Omental fat pad (tissue), 4 donors: ENCODE measurements around the gene RELT. TPM values are rescaled to one million over a fixed set of nuclear protein-coding genes. Genes with fewer than 3 reads are reported as not detected.

Experiments used
- ATAC-seq: fragments of 150-250 bp; one replicate; pipeline ENCODE4 v1.9.1; 2016; ENCODE audit warnings: mild to moderate bottlenecking, moderate library complexity; ENCODE audit not compliant: low FRiP score
- DNase-seq: peaks from one replicate; pipeline ENCODE4 v3.0.0-alpha.2; 2019; ENCODE audit warnings: low spot score
- CTCF ChIP-seq, 3 donors: fragments of 450-650 bp; IDR thresholded peaks; one replicate each; pipeline ENCODE4 v1.5.1; 2016 to 2017; ENCODE audit warnings: antibody characterized with exemption in 3 of 3, mild to moderate bottlenecking in 3 of 3, moderate library complexity in 2 of 3
- total RNA-seq, 4 donors: library from RNA; depleted of rRNA; stranded (reverse); fragments of >200 nt; gene quantifications; one replicate each; pipeline ENCODE4 v1.1.0, GENCODE V29; 2016

Gene RELT
- total RNA-seq, 4 donors from 2014 or later = 5.0 to 21.6 (median 9.0) TPM

- TF ChIP-seq CTCF (IDR thresholded peaks at IDR 0.05) = no peak
- ATAC-seq = no peak
- DNase-seq = no peak
These were observed 22.5 kb downstream of the RELT start for GRCh38 chr11:73398721-73399120.

DNA sequence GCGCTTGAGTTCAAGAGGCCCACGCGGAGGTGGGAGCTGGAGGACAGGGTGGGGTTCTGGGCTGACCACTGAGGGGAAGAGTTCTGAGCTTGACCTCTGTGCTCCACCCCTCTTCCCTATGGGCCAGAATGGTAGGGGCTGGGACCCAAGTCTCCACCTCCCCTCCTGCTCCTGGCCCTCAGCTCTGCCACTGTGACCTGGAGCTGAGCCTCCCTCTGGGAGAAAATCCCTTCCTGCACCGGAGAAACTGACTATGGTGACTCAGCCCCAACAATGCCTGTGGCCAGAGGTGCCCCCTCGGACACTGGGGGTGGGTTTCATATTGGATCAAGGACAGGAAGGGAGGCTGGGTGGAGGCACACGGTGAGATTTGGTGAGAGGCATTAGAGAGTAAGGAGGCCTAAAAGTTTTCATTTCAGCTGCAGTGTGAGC is 23.0 kb downstream of the RELT start:
- ATAC-seq (no peak), DNase-seq (no peak)
- no peak for TF ChIP-seq CTCF (IDR thresholded peaks at IDR 0.05)

GRCh38 chr11:73399636-73400035 is 23.4 kb downstream of the RELT start:
- no peak for DNase-seq
- TF ChIP-seq CTCF (IDR thresholded peaks at IDR 0.05) = no peak
- no peak for ATAC-seq

- no peak for DNase-seq
- TF ChIP-seq CTCF (IDR thresholded peaks at IDR 0.05) = no peak
- no peak for ATAC-seq
These were observed 24.1 kb downstream of the RELT start for GRCh38 chr11:73400293-73400692.

DNA sequence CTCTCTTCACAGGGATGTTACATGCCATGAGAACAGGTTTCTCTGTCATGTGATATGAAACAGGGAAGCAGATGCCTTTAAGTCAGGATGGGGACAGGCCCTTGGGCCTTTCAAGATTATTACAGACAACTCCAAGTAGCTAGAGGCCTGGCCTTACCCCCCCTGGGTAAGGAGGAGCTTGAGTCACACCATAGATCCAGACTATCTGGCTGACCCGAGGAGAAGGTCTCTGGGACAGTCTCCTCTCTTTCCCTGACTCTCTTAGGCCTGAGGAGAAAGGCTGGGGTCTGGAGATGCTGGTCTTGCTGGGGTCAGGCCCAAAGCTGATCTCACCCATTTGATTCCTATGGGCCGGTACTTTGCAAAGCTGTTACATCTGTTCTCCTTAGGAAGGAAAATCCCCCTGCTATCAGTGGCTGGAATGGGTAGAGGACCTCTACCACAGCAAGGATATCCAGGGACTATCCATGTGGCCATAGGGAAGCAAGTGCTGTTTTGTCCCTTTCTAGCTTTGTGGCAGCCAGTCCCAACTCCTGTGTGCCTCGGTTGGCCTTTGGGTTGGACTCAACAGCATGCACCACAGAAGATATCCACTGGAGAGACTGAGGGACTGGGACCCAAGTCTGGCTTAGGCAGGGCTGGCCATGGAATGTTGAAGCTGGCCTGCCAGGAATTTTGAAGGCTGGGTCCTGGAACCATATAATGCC is 25.2 kb downstream of the RELT start:
- ATAC-seq (no peak), DNase-seq (no peak)
- TF ChIP-seq CTCF (IDR thresholded peaks at IDR 0.05) = no peak

- TF ChIP-seq CTCF (IDR thresholded peaks at IDR 0.05) = no peak
- ATAC-seq (no peak), DNase-seq (no peak)
These were observed 26.0 kb downstream of the RELT start for GRCh38 chr11:73401924-73402833.
